Coronary artery (tissue), 2 donors: ENCODE data around the gene C1orf115.
"Not testable (repeated sequence)": the region's sequence is repeated elsewhere in the genome, so short reads cannot be mapped to it uniquely, and the experiment has no call there.

Experiments used
- DNase-seq: peaks from one replicate; pipeline ENCODE4 v3.0.0-alpha.2; 2017; ENCODE audit warnings: low spot score
- H3K27ac ChIP-seq, 2 donors: fragments of 200-600 bp; sonication (generic); one replicate each; pipeline ENCODE4 v1.5.1; 2016 to 2019
- H3K4me3 ChIP-seq: fragments of 200-600 bp; sonication (generic); 2 replicates; pipeline ENCODE4 v1.5.1; 2016; ENCODE audit warnings: mild to moderate bottlenecking, moderate library complexity
- CTCF ChIP-seq: fragments of 200-600 bp; sonication (generic); IDR thresholded peaks from one replicate; pipeline ENCODE4 v1.5.1; 2019; ENCODE audit warnings: antibody characterized with exemption

The C1orf115 gene

GRCh38 chr1:220682901-220683576 lies 7.1 kb upstream of the C1orf115 start:
- no peak for TF ChIP-seq CTCF
- DNase-seq: no peak
- Histone ChIP-seq H3K4me3 (no peak overlapping the region), H3K27ac (no peak overlapping the region)

GRCh38 chr1:220683716-220684115 lies 6.4 kb upstream of the C1orf115 start:
- not testable (repeated sequence) for H3K4me3 ChIP-seq, DNase-seq, H3K27ac ChIP-seq

- DNase-seq: no peak
- H3K27ac ChIP-seq: no peak overlapping the region
- TF ChIP-seq CTCF: no peak
Observed at GRCh38 chr1:220684890-220685289, 5.3 kb upstream of the C1orf115 start.

GRCh38 chr1:220685879-220686278 lies 4.3 kb upstream of the C1orf115 start:
- TF ChIP-seq CTCF: no peak
- H3K27ac ChIP-seq: no peak overlapping the region
- DNase-seq: no peak
- no peak overlapping the region for H3K4me3 ChIP-seq

More at GRCh38 chr1:220684890-220685289, 5.3 kb upstream of the C1orf115 start:
- no peak overlapping the region for H3K4me3 ChIP-seq

- TF ChIP-seq CTCF: no peak
- DNase-seq: no peak
- Histone ChIP-seq H3K27ac (no peak overlapping the region), H3K4me3 (no peak overlapping the region)
Observed at GRCh38 chr1:220687809-220688208, 2.4 kb upstream of the C1orf115 start.

GRCh38 chr1:220689666-220690065 lies 497 bp upstream of the C1orf115 start:
- Histone ChIP-seq H3K27ac (no peak overlapping the region), H3K4me3 (peak overlapping the region; percentile 88)
- no peak for DNase-seq
- TF ChIP-seq CTCF: no peak

GRCh38 chr1:220691053-220691684 lies 1.0 kb downstream of the C1orf115 start:
- no peak for DNase-seq
- no peak overlapping the region for H3K27ac ChIP-seq
- TF ChIP-seq CTCF: no peak
- H3K4me3 ChIP-seq: peak overlapping the region; percentile 88
